IMR-90 (cell line): ENCODE data around the gene FAM193A.

Source experiments
- CEBPB ChIP-seq: IDR thresholded peaks from 2 replicates; pipeline ENCODE4 v1.6.1; 2012; ENCODE audit warnings: low read depth, low read length, improper control_type of control experiment
- CTCF ChIP-seq: conservative IDR thresholded peaks from 2 replicates; pipeline ENCODE4 v1.5.1; 2012; ENCODE audit warnings: mild to moderate bottlenecking, low read depth, low read length, improper control_type of control experiment
- ELK1 ChIP-seq: fragments of 150-350 bp; IDR thresholded peaks from 2 replicates; pipeline ENCODE4 v1.6.1; 2016; ENCODE audit warnings: low read depth, mild to moderate bottlenecking, low read length, moderate library complexity, borderline replicate concordance
- FOS ChIP-seq: fragments of 150-350 bp; IDR thresholded peaks from 2 replicates; pipeline ENCODE4 v1.6.1; 2016; ENCODE audit warnings: low read depth, low read length
- MAFK ChIP-seq: IDR thresholded peaks from 2 replicates; pipeline ENCODE4 v1.6.1; 2012; ENCODE audit warnings: low read depth, low read length, improper control_type of control experiment
- MAZ ChIP-seq: IDR thresholded peaks from 2 replicates; pipeline ENCODE4 v1.6.1; 2012; ENCODE audit warnings: low read depth, mild to moderate bottlenecking, low read length, improper control_type of control experiment, moderate library complexity, borderline replicate concordance
- MXI1 ChIP-seq: IDR thresholded peaks from 2 replicates; pipeline ENCODE4 v1.6.1; 2012; ENCODE audit warnings: low read depth, mild to moderate bottlenecking, low read length, moderate library complexity, borderline replicate concordance
- NFE2L2 ChIP-seq: fragments of 150-350 bp; IDR thresholded peaks from 2 replicates; pipeline ENCODE4 v1.6.1; 2016; ENCODE audit warnings: low read depth, mild to moderate bottlenecking, low read length
- POLR2A ChIP-seq: IDR thresholded peaks from 2 replicates; pipeline ENCODE4 v1.6.1; 2012; ENCODE audit warnings: mild to moderate bottlenecking, low read depth, low read length
- RAD21 ChIP-seq: IDR thresholded peaks from 2 replicates; pipeline ENCODE4 v1.6.1; 2012; ENCODE audit warnings: low read length, improper control_type of control experiment
- RCOR1 ChIP-seq: IDR thresholded peaks from 2 replicates; pipeline ENCODE4 v1.6.1; 2012; ENCODE audit warnings: mild to moderate bottlenecking, low read length, improper control_type of control experiment; ENCODE audit not compliant: insufficient replicate concordance
- RFX5 ChIP-seq: IDR thresholded peaks from 2 replicates; pipeline ENCODE4 v1.8.0; 2012; ENCODE audit warnings: low read depth, mild to moderate bottlenecking, low read length, moderate library complexity
- SMC3 ChIP-seq: fragments of 150-350 bp; IDR thresholded peaks from 2 replicates; pipeline ENCODE4 v1.6.1; 2016; ENCODE audit warnings: low read depth, mild to moderate bottlenecking, antibody characterized with exemption, low read length, moderate library complexity
- USF2 ChIP-seq: fragments of 150-350 bp; IDR thresholded peaks from 2 replicates; pipeline ENCODE4 v1.6.1; 2017; ENCODE audit warnings: mild to moderate bottlenecking, antibody characterized with exemption, low read length, low read depth

GRCh38 chr4:2702770-2703169, 166.3 kb downstream of the FAM193A start:
- no peak for TF ChIP-seq RCOR1
- TF ChIP-seq CTCF = no peak
- no peak for TF ChIP-seq SMC3
- TF ChIP-seq POLR2A = no peak
- TF ChIP-seq MAZ = no peak
- TF ChIP-seq MXI1 = no peak
- TF ChIP-seq ELK1 = no peak
- TF ChIP-seq USF2 = no peak
- no peak for TF ChIP-seq MAFK
- TF ChIP-seq RAD21 = no peak
- TF ChIP-seq FOS = no peak
- no peak for TF ChIP-seq RFX5
- TF ChIP-seq CEBPB = no peak
- TF ChIP-seq NFE2L2 = no peak
